ENCODE results near the gene MRPL58. TPM values are rescaled to one million over a fixed set of nuclear protein-coding genes. Genes with fewer than 3 reads are reported as not detected.

The MRPL58 gene
- total RNA-seq: 28.9 and 33.8 TPM in 2 replicates

DNA sequence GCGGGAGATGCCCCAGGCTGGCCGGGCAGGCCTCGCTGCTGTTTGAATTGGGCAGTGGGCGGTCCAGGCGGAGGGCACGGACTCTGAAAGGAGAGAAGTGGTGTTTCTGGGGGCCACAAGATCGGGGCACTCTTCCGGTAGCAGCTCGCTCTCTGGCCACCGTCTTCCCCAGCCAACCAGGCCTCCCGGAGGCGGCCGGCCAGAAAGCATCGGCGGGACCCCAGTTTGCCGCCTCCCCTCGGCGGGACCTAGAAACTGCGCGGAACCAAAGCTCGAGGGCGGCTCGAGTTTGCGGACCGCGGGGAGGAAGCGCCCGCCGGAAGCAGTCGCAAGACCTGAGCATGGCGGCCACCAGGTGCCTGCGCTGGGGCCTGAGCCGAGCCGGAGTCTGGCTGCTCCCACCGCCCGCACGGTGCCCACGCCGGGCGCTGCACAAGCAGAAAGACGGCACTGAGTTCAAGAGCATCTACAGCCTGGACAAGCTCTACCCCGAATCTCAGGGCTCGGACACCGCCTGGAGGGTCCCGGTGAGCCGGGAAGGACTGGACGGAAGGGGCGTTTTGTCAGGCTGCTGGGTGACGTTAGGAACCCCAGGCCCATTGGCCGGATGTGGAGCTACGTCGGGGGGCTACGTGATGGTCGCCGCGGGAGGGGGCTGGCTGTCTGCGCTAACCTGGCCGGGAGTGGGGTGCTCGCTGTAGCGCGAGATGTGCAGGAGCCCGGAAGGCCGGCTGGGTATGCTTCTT, at the start of gene MRPL58:
MRPL58 (plus strand) TSS at position 325 of the 746 bp plus-strand sequence; CDS start at position 342, 17 bp downstream.

DNA sequence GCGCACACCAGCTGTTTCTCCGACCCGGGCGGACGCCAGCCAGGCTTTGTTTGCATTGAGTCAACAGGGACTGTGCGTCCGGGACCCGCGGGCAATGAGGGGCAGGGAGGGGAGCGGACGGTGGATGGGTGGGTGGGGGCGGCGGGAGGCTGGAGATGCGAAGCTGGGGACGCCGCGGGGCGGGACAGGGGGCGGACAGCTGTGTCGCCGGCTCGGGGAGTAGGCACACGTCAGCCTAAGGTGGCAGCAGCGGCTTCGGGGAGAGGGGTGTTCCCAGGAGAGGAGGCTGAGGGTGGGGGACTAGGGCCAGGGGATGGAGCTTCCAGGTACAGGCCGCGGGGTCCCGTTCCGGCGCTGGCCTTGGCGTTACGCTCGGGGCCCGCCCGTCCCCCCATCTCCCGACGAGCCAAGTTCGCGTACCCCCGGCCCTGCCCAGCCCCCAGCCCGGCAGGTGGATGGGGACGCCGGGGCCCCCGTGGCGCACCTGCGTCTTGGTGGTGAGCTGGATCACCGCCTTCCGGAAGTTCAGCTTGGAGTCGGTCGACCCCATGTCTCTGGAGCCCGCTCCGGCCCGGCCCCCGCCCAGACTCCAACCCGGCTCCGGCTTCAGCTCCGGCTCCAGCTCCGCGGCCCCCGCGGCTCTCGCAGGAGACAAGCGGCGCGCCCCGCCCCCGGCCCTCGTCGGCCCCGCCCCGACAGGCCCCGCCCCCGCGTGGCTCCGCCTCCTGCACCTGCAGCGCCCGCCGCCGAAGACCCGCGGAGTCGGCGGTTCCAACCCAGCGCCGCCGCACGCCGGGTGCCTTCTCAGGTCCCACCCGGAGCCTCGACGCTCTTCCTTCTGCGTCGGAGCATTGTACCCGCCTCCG, 40.1 kb upstream of the MRPL58 start, which contains the start of gene HID1:
HID1 (minus strand) TSS at position 653 of the 866 bp plus-strand sequence; CDS start at position 550, 103 bp downstream.

DNA sequence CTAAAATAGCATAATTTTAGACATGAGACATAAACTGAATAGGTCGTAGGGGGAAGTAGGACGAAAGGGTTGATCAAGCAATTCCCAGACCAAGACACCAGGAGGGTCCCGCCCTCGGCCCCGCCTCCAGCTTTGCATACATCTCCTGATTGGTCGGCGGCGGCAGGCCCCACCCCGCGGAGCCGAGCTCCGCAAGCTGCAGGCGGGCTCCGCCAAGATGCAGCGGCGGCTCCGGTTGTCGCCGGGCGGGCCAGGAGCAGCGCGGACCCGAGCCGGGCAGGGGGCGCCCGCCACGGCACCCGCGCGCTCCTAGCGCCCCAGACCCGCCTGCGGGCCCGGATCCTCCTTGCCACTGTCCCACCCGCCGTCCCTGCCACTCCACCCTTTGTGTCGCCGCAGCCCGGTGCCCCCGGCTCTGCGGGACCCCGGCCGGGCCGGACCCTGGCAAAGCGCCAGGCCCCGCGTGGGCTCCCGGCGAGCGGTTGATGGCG, 25.0 kb upstream of the MRPL58 start, which contains the start of gene CDR2L:
CDR2L (plus strand) TSS at position 215 of the 491 bp plus-strand sequence. CDS start 412 bp downstream, outside the sequence.

DNA sequence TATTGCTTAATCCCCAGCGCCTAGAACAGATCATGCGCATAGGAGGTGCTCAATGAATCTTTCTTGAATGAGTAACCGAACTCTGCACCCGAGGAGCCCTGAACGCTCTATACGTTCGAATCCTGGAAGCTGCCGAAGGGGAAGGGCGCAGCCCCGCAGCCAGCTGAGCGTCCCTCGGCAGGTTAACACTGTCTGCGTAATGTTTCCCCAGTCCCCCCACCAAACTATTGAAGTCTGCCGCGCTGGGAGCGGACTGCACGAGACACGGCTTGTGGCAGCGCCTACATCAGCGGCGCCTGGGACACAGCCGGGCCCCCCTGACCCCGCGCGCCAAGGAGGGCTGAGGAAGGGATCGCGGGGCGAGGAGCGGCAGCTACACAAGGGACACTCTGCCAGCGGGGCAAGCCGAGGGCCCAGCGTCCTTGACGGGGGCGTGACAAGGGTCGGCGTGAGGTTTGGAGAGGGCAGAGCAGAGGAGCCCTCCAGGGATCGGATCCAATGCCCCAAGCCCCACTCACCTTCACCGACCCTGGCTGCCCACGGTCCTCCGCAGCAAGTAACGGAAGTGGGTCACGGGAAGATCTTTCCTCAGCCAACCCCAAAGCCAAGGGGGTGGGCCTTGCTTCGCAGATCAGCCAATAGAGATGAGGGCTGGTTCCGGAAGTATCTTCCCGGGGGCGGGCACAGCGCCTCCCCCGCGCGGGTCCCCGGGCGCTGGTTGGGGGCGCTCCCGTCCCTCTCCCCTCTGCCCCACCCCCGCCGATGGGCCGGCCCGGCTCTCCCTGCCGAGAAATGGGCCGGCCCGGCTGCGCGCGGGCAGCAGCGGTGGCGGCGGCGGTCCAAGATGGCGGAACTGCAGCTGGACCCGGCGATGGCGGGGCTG, 34.2 kb downstream of the MRPL58 start, which contains the start of the genes ATP5PD and KCTD2:
ATP5PD (minus strand) TSS at position 563 of the 883 bp plus-strand sequence. CDS start 4,319 bp downstream, outside the sequence.
KCTD2 (plus strand) TSS at position 819 of the 883 bp plus-strand sequence; CDS start at position 845, 26 bp downstream.

Small RNA genes within 50 kb of the gene (small RNA-seq; reads per million reads assigned to genes)
- gene AC111186.1 (not detected), gene RN7SL573P (not detected), gene RNU6-362P (not detected)

Other genes starting within 250 kb of the MRPL58 start
- 22.4 and 26.4 TPM in 2 replicates for gene NAT9, start 236.3 kb upstream of the MRPL58 start, total RNA-seq
- under 0.01 TPM in 1 of 2 replicates, not detected in the other for gene GRIN2C, start 152.8 kb upstream of the MRPL58 start, total RNA-seq
- 24.8 and 27.2 TPM in 2 replicates for gene FDXR, start 139.7 kb upstream of the MRPL58 start, total RNA-seq
- gene FADS6, start 119.0 kb upstream of the MRPL58 start, total RNA-seq: not detected in 2 replicates
- gene USH1G, start 89.4 kb upstream of the MRPL58 start, total RNA-seq: not detected in 2 replicates
- not detected in 2 replicates for gene OTOP2, start 88.4 kb upstream of the MRPL58 start, total RNA-seq
- gene OTOP3, start 76.8 kb upstream of the MRPL58 start, total RNA-seq: not detected in 2 replicates
- not detected in 2 replicates for gene HID1, start 39.9 kb upstream of the MRPL58 start, total RNA-seq
- gene CDR2L, start 25.0 kb upstream of the MRPL58 start, total RNA-seq: 15.1 and 15.8 TPM in 2 replicates
- gene ATP5PD, start 34.3 kb downstream of the MRPL58 start, total RNA-seq: 234 and 356 TPM in 2 replicates
- 14.0 and 16.0 TPM in 2 replicates for gene KCTD2, start 34.6 kb downstream of the MRPL58 start, total RNA-seq
- gene SLC16A5, start 75.3 kb downstream of the MRPL58 start, total RNA-seq: 6.8 and 8.1 TPM in 2 replicates
- gene ARMC7, start 97.3 kb downstream of the MRPL58 start, total RNA-seq: 2.9 and 3.7 TPM in 2 replicates
- gene NT5C, start 119.1 kb downstream of the MRPL58 start, total RNA-seq: 56.7 and 60.6 TPM in 2 replicates
- 139 and 140 TPM in 2 replicates for gene JPT1, start 141.8 kb downstream of the MRPL58 start, total RNA-seq
- gene SUMO2, start 170.3 kb downstream of the MRPL58 start, total RNA-seq: 90.4 and 105 TPM in 2 replicates
- gene NUP85, start 193.0 kb downstream of the MRPL58 start, total RNA-seq: 37.1 and 49.5 TPM in 2 replicates
- 13.7 and 18.7 TPM in 2 replicates for gene GGA3, start 248.9 kb downstream of the MRPL58 start, total RNA-seq
- 48.5 and 55.5 TPM in 2 replicates for gene MRPS7, start 249.2 kb downstream of the MRPL58 start, total RNA-seq